Measurements from ENCODE around the gene CD4. TPM values are rescaled to one million over a fixed set of nuclear protein-coding genes. Genes with fewer than 3 reads are reported as not detected.

The CD4 gene
- total and polyA plus RNA-seq, 10 of the 15 experiments (the other 5 are each of a cell fraction or from before 2014, with no cell fraction given), result 0.24 to 1.6 (median 0.69) TPM

- TF ChIP-seq, protein P1, sequence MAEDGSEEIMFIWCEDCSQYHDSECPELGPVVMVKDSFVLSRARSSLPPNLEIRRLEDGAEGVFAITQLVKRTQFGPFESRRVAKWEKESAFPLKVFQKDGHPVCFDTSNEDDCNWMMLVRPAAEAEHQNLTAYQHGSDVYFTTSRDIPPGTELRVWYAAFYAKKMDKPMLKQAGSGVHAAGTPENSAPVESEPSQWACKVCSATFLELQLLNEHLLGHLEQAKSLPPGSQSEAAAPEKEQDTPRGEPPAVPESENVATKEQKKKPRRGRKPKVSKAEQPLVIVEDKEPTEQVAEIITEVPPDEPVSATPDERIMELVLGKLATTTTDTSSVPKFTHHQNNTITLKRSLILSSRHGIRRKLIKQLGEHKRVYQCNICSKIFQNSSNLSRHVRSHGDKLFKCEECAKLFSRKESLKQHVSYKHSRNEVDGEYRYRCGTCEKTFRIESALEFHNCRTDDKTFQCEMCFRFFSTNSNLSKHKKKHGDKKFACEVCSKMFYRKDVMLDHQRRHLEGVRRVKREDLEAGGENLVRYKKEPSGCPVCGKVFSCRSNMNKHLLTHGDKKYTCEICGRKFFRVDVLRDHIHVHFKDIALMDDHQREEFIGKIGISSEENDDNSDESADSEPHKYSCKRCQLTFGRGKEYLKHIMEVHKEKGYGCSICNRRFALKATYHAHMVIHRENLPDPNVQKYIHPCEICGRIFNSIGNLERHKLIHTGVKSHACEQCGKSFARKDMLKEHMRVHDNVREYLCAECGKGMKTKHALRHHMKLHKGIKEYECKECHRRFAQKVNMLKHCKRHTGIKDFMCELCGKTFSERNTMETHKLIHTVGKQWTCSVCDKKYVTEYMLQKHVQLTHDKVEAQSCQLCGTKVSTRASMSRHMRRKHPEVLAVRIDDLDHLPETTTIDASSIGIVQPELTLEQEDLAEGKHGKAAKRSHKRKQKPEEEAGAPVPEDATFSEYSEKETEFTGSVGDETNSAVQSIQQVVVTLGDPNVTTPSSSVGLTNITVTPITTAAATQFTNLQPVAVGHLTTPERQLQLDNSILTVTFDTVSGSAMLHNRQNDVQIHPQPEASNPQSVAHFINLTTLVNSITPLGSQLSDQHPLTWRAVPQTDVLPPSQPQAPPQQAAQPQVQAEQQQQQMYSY (CRISPR knock-in tag; IDR thresholded peaks at IDR 0.05), result no peak
- peak; percentile 80 for TF ChIP-seq IRF3 (IDR thresholded peaks at IDR 0.05)
- TF ChIP-seq ATF7 (IDR thresholded peaks at IDR 0.05; ENCODE audit: low read depth), result peak; percentile 66
- TF ChIP-seq GATAD2B (conservative IDR thresholded peaks at IDR 0.05; ENCODE audit: low read depth), result peak; percentile 54
- TF ChIP-seq ASH2L (IDR thresholded peaks at IDR 0.05; ENCODE audit: borderline replicate concordance, low read depth), result no peak
- no peak for TF ChIP-seq MTA3 (IDR thresholded peaks at IDR 0.05; ENCODE audit: borderline replicate concordance, low read length)
- TF ChIP-seq EGR1 (IDR thresholded peaks at IDR 0.05; ENCODE audit: borderline replicate concordance in 1 of 2, low read depth in 2 of 2, low read length in 2 of 2), result no peak
- no peak for TF ChIP-seq NR2C2 (IDR thresholded peaks at IDR 0.05; ENCODE audit: borderline replicate concordance, control insufficient read depth, insufficient read length, low read depth)
- 0 out of 2 replicates have a peak, but pooled peaks have one; percentile 4 for TF ChIP-seq TCF12 (IDR thresholded peaks at IDR 0.05; ENCODE audit: low read depth, low read length)
- TF ChIP-seq FOS (IDR thresholded peaks at IDR 0.05; ENCODE audit: borderline replicate concordance, extremely low read depth, insufficient read length), result peak; percentile 74
- no peak for TF ChIP-seq SRF (IDR thresholded peaks at IDR 0.05; ENCODE audit: low read depth in 2 of 2, low read length in 2 of 2)
- TF ChIP-seq, protein P2, sequence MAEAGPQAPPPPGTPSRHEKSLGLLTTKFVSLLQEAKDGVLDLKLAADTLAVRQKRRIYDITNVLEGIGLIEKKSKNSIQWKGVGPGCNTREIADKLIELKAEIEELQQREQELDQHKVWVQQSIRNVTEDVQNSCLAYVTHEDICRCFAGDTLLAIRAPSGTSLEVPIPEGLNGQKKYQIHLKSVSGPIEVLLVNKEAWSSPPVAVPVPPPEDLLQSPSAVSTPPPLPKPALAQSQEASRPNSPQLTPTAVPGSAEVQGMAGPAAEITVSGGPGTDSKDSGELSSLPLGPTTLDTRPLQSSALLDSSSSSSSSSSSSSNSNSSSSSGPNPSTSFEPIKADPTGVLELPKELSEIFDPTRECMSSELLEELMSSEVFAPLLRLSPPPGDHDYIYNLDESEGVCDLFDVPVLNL (IDR thresholded peaks at IDR 0.05; ENCODE audit: low read depth, low read length), result no peak
- peak; percentile 94 for TF ChIP-seq YY1 (IDR thresholded peaks at IDR 0.05; ENCODE audit: low read depth, low read length)
- no peak; the same call in 1 of the 2 replicates for TF ChIP-seq MTA2 (IDR thresholded peaks at IDR 0.05; ENCODE audit: low read depth)
- no peak for TF ChIP-seq EZH2 (IDR thresholded peaks at IDR 0.05; ENCODE audit: borderline replicate concordance, control insufficient read depth, low read depth, low read length)
- no peak for TF ChIP-seq NFXL1 (IDR thresholded peaks at IDR 0.05; ENCODE audit: borderline replicate concordance)
- peak; percentile 63 for TF ChIP-seq TAF1 (IDR thresholded peaks at IDR 0.05; ENCODE audit: borderline replicate concordance, low read depth, low read length)
- peak; percentile 81 for TF ChIP-seq RELA (IDR thresholded peaks at IDR 0.05; ENCODE audit: borderline replicate concordance, partially characterized antibody)
- TF ChIP-seq CHD4 (IDR thresholded peaks at IDR 0.05), result no peak
- peak; percentile 84 for TF ChIP-seq ELK1 (IDR thresholded peaks at IDR 0.05; ENCODE audit: low read depth, low read length)
Measured at GRCh38 chr12:6851921-6852650, 62.8 kb downstream of the CD4 start, which contains the start of gene USP5 (continued).

Data from GM12878 (cell line).